NCI-H187 (cell line): Measurements from ENCODE around the gene EIF4E3.

Experiments
- DNase-seq, 2 experiments: peaks; one replicate each; lab custom pipeline; 2025; lab: John Stamatoyannopoulos, UW

The EIF4E3 gene

GRCh38 chr3:71725271-71725991 lies at the start of gene EIF4E3:
EIF4E3 (minus strand) TSS chr3:71725402; CDS start chr3:71725367, 35 bp downstream.
- no peak for DNase-seq

GRCh38 chr3:71771884-71772283 lies 46.7 kb upstream of the EIF4E3 start:
- DNase-seq, result no peak

- DNase-seq, result no peak
These were observed 45.9 kb upstream of the EIF4E3 start for GRCh38 chr3:71771126-71771525.

GRCh38 chr3:71763426-71763825 lies 38.2 kb upstream of the EIF4E3 start:
- DNase-seq, result no peak

GRCh38 chr3:71760140-71760539 lies 34.9 kb upstream of the EIF4E3 start:
- no peak for DNase-seq

GRCh38 chr3:71759401-71759800 lies 34.2 kb upstream of the EIF4E3 start:
- no peak for DNase-seq

GRCh38 chr3:71758091-71758490 lies 32.9 kb upstream of the EIF4E3 start:
- no peak for DNase-seq

- no peak for DNase-seq
These were observed 29.5 kb upstream of the EIF4E3 start for GRCh38 chr3:71754610-71755253.

GRCh38 chr3:71753701-71754609 lies 28.8 kb upstream of the EIF4E3 start, which contains the start of gene GPR27:
GPR27 (plus strand) TSS chr3:71753855; CDS start chr3:71754050, 195 bp downstream.
- DNase-seq, result no peak

GRCh38 chr3:71752831-71753700 lies 27.9 kb upstream of the EIF4E3 start:
- DNase-seq, result no peak

GRCh38 chr3:71751602-71752001 lies 26.4 kb upstream of the EIF4E3 start:
- DNase-seq, result no peak

- no peak for DNase-seq
These were observed 19.5 kb upstream of the EIF4E3 start for GRCh38 chr3:71744738-71745137.

- no peak for DNase-seq
These were observed 17.4 kb upstream of the EIF4E3 start for GRCh38 chr3:71742621-71743020.

- DNase-seq, result no peak
These were observed 9.7 kb upstream of the EIF4E3 start for GRCh38 chr3:71734881-71735280.

- DNase-seq, result no peak
These were observed 8.1 kb upstream of the EIF4E3 start for GRCh38 chr3:71733319-71733718.

- no peak for DNase-seq
These were observed 7.4 kb upstream of the EIF4E3 start for GRCh38 chr3:71732637-71733036.

- DNase-seq, result no peak
These were observed 3.6 kb upstream of the EIF4E3 start for GRCh38 chr3:71728632-71729342.

- DNase-seq, result no peak
These were observed 944 bp upstream of the EIF4E3 start for GRCh38 chr3:71726146-71726545.

- DNase-seq, result peak in 1 of 2 experiments; percentile 65
These were observed 475 bp downstream of the EIF4E3 start for GRCh38 chr3:71724584-71725270.

GRCh38 chr3:71724171-71724453 lies 1.1 kb downstream of the EIF4E3 start:
- no peak for DNase-seq
